Activated CD4-positive, alpha-beta T cell treated with anti-CD3 and anti-CD28 coated beads, Interleukin-2, amount 50 U/mL, for 16 hours (primary cell): Measurements from ENCODE around the gene TMEM229B.
A peak's percentile ranks its signal among the peaks of the same experiment; 100 is the strongest.

ENCODE experiments used
- DNase-seq: peaks from one replicate; pipeline ENCODE4 v3.0.0-alpha.2; 2020

TMEM229B gene

DNA sequence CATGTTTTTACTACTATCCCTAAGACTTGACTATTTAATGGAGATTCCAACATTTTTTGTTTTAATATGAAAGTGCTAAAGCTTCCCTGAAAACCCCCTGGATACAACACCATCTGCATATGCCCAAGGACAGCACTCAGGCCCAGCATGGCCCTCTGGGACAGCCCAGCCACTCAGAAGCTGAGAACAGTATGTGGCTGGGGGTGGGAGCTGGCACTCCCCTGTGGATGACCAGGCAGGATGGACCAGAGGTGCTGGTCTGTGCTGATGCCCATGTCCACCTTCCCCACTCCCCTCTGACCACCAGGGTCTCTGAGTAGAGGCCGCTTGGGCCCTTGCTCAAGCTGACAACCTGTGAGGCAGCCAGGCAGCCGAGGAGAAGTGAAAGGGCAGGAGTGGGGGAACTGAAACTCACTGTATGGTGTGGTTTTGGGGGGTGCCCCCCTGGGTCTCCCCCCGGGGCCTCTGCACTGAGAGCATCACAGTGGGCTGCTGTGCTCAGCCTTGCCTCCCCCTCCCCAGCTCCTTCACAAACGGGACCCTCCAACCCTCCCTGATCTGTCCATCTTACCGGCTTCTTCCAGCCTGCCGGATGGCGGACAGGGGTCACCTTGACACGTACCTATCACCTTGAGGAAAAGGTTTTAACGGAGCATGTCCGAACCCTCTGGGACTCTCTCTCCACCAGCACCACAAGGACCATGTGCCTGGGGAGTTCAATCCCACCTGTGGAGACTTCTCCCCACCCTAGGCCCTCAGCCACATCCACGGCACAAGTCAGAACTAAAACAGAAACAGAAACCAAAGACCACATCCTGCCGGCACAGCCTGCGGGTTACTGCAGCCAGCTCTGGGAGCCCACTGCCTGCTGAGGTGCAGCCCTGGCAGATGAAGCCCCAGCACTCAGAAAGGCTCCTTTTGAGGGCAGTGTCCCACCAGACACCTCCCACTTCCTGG, at the start of gene TMEM229B:
TMEM229B (minus strand) TSS at position 785 of the 957 bp plus-strand sequence. CDS start 14,798 bp downstream, outside the sequence.
- DNase-seq: peak; percentile 92

- DNase-seq: no peak
Measured at GRCh38 chr14:67537736-67538135, 49.2 kb upstream of the TMEM229B start.

GRCh38 chr14:67536087-67536486, 47.6 kb upstream of the TMEM229B start:
- no peak for DNase-seq

DNA sequence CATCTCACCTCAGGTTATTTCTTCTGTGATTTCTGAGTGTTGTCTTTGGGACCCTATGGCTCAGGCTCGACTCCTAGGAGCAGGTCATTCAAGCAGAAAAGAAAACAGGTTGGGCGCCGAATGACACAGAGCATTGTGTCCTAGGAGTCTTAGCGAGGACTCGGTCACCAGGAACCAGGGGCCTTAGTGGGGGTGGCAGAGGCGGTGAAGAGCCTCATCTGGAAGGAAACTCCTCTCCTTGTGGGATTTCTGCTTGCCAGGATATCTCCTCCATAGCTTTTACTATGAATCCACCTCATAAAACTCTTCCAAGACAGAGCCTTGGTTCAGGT, 45.2 kb upstream of the TMEM229B start:
- no peak for DNase-seq

GRCh38 chr14:67532998-67533753, 44.7 kb upstream of the TMEM229B start, which contains the start of gene PLEKHH1:
TSS of gene PLEKHH1 (plus strand) at chr14:67533290. CDS start at chr14:67541868, 8,578 bp downstream.
- peak; percentile 66 for DNase-seq

DNA sequence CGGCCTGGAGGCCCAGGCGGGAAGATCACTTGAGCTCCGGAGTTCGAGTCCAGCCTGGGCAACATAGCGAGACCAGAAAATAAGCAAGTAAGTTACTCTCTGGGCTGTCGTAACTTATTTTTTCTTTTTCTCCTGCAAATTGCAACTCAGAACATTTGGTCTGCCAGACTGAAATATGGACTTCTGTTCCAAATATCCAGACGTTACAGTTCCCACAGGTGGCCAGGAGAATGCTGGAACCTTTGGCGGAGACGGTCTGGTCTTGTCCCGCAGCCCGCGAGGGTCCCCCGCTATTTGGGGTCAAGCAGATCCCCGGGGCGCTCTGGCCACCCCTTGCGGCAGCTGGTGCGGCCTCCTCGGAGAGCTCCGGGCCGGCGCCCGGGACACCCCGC, 44.1 kb upstream of the TMEM229B start:
- no peak for DNase-seq

- DNase-seq: no peak
Measured at GRCh38 chr14:67529947-67530935, 41.7 kb upstream of the TMEM229B start.

- DNase-seq: no peak
Measured at GRCh38 chr14:67528276-67528675, 39.8 kb upstream of the TMEM229B start.

DNA sequence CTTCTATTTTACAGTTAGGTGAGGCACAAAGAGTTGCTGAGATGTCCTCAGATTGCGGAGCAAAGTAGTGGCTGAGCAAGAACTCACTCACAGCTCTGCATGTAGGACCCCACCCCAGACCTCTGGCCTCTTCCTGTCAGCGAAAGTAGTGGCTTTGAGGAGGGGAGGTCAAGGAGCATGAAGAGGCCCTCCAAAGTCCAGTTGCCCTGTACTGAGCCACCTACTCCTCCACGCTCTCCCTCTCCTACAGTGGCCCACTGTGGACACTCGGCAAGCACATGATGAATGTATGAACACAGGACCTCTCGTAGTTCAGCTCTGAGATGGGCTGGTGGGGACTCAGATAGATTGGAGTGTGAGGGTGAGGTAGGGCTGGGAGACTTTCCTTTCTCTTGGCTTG, 39.2 kb upstream of the TMEM229B start:
- DNase-seq: no peak

- peak; percentile 48 for DNase-seq
Measured at GRCh38 chr14:67526676-67527459, 38.3 kb upstream of the TMEM229B start.

DNA sequence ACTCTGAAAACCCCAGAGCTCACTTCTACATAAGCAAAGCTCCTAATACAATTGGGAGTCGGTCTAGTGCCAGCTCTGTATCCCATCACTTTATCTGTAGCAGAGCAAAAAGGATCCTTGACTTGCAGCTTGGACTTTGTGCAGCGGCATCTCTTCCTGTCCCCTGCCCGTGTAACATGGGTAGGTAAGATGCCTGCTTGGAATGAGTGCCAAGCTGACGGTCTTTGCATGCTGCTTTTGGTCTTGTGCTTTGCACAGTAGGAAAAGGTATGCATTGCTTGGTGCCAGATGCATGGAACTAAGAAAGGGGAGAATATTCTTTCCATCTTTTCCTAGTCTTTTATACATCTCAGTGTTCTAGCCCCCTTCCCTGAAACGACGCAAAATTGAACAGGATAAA, 37.7 kb upstream of the TMEM229B start:
- no peak for DNase-seq

GRCh38 chr14:67525389-67525788, 36.9 kb upstream of the TMEM229B start:
- no peak for DNase-seq

DNA sequence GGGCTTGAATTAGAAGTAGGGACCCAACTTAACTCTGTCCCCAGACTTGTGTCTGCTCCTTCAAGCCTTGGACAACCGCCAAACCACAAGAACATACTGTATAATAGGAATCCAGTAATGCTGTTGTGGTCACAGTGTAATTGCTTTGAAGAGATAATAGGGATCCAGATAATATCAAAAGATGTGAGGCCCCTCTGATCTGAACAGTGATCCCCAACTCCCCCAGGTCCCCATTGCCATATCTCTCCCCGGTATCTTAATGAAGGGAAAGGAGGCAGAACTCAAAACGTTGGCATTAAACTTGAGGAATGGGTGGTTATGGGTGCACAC, 36.1 kb upstream of the TMEM229B start:
- no peak for DNase-seq

GRCh38 chr14:67523764-67524633, 35.5 kb upstream of the TMEM229B start:
- DNase-seq: no peak

GRCh38 chr14:67522270-67522669, 33.7 kb upstream of the TMEM229B start:
- no peak for DNase-seq

DNA sequence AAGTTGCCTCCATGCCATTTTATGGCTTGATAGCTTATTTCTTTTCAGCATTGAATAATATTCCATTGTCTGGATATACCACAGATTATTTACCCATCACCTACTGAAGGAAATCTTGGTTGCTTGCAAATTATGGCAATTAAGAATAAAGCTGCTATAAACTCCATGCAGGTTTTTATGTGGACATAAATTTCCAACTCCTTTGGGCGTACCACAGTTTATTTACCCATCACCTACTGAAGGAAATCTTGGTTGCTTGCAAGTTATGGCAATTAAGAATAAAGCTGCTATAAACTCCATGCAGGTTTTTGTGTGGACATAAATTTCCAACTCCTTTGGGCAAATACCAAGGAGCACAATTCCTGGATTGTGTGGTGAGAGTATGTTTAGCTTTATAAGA, 32.0 kb upstream of the TMEM229B start:
- DNase-seq: no peak

DNA sequence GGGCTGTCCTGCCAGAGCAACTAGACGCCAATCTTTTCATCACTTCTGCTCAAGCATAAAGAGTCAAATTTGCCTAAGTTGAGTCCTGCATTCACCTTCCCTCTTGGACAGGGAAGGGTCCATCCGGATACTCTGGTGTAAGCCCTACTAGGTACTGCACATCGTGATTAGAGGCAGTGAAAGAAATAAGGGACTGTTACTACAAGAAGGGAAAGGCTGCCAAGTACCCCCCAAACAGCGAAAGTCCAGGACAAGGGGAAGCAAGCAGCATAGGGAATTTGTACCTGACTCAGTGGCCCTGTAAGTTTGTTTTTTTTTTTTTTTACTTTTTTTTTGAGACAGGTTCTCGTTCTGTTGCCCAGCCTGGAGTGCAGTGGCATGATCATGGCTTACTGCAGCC, 30.9 kb upstream of the TMEM229B start:
- DNase-seq: no peak

DNA sequence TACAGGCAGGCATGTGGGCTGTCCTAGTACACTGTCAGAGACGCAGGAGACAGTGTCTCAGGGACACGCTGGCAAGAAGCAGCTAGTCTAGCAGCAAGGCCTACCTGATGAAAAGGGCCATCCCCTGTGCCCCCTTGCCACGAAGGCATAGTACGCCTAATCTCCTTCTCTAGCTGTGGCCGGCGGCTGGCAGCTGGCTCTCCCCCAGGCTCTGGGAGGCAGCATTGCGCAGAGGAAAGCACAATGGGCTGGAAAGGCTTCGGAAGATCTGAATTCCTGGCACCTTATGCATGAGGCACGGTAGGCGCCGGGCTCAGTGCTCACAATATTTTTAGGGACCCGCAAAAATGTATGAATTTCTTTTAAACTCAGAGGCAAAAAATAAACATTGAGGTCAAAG, 28.6 kb upstream of the TMEM229B start:
- DNase-seq: no peak

- no peak for DNase-seq
Measured at GRCh38 chr14:67516676-67517075, 28.2 kb upstream of the TMEM229B start.

DNA sequence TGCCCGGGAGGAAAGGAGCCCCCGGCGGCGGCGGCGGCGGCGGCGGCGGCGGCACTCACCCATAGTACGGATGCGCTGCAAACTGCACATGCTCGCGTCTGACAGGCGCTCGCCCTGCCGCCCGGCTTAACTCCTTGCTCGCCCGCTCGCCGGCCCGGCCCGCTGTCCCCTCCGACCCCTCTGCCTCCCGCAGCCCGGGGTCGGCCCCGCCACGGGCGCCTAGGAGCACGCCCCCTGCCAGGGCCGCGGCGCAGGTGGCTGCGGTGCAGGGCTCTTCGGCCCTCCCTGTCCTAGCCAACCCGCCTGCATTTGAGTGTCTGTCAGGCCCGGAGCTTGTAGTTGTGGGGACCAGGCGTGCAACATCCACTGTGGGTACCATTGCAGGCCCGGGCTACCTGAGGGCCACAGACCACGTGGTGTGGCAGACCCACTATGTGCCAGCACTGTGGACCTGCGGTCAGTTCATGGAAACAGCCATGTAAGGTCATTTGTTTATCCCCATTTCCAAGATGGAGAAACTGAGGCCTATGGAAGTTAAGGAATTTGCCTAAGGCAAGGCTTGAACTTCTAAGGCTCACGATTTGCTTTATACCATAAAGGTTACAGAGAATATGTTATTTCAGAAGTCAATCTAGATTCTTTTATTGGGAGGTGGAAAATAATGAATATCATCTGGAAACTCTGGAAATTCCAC, 27.0 kb upstream of the TMEM229B start:
- peak; percentile 28 for DNase-seq
